ENCODE measurements around the gene ACADM.

DNA sequence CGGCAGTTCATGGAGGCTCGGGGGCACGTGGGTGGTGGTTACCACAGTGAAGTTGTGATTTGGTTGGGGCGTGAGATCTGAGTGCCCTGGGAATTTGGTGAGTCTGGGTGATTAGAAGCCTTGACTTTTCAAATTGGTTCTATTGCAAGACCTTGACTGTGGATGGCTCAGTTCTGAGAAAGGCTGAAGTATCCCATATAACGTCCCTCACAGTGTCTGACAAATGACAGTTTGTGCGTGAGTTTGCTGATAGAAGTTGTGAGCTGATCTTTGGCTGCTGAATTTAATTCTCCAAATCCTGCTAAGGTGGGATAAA lies 72.7 kb downstream of the ACADM start:
- TF ChIP-seq, protein P1, sequence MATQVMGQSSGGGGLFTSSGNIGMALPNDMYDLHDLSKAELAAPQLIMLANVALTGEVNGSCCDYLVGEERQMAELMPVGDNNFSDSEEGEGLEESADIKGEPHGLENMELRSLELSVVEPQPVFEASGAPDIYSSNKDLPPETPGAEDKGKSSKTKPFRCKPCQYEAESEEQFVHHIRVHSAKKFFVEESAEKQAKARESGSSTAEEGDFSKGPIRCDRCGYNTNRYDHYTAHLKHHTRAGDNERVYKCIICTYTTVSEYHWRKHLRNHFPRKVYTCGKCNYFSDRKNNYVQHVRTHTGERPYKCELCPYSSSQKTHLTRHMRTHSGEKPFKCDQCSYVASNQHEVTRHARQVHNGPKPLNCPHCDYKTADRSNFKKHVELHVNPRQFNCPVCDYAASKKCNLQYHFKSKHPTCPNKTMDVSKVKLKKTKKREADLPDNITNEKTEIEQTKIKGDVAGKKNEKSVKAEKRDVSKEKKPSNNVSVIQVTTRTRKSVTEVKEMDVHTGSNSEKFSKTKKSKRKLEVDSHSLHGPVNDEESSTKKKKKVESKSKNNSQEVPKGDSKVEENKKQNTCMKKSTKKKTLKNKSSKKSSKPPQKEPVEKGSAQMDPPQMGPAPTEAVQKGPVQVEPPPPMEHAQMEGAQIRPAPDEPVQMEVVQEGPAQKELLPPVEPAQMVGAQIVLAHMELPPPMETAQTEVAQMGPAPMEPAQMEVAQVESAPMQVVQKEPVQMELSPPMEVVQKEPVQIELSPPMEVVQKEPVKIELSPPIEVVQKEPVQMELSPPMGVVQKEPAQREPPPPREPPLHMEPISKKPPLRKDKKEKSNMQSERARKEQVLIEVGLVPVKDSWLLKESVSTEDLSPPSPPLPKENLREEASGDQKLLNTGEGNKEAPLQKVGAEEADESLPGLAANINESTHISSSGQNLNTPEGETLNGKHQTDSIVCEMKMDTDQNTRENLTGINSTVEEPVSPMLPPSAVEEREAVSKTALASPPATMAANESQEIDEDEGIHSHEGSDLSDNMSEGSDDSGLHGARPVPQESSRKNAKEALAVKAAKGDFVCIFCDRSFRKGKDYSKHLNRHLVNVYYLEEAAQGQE (IDR thresholded peaks at IDR 0.05; ENCODE audit: unreplicated experiment): no peak
- TF ChIP-seq, protein P2, sequence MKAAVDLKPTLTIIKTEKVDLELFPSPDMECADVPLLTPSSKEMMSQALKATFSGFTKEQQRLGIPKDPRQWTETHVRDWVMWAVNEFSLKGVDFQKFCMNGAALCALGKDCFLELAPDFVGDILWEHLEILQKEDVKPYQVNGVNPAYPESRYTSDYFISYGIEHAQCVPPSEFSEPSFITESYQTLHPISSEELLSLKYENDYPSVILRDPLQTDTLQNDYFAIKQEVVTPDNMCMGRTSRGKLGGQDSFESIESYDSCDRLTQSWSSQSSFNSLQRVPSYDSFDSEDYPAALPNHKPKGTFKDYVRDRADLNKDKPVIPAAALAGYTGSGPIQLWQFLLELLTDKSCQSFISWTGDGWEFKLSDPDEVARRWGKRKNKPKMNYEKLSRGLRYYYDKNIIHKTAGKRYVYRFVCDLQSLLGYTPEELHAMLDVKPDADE (IDR thresholded peaks at IDR 0.05): no peak
- TF ChIP-seq, protein P3, sequence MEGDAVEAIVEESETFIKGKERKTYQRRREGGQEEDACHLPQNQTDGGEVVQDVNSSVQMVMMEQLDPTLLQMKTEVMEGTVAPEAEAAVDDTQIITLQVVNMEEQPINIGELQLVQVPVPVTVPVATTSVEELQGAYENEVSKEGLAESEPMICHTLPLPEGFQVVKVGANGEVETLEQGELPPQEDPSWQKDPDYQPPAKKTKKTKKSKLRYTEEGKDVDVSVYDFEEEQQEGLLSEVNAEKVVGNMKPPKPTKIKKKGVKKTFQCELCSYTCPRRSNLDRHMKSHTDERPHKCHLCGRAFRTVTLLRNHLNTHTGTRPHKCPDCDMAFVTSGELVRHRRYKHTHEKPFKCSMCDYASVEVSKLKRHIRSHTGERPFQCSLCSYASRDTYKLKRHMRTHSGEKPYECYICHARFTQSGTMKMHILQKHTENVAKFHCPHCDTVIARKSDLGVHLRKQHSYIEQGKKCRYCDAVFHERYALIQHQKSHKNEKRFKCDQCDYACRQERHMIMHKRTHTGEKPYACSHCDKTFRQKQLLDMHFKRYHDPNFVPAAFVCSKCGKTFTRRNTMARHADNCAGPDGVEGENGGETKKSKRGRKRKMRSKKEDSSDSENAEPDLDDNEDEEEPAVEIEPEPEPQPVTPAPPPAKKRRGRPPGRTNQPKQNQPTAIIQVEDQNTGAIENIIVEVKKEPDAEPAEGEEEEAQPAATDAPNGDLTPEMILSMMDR (conservative IDR thresholded peaks at IDR 0.05; ENCODE audit: low read depth in 2 of 2): no peak
- TF ChIP-seq POLR2AphosphoS5 (IDR thresholded peaks at IDR 0.05; ENCODE audit: low read depth) (no peak; the same call in none of the 2 replicates), JUNB (IDR thresholded peaks at IDR 0.05; ENCODE audit: unreplicated experiment) (no peak), EZH2 (IDR thresholded peaks at IDR 0.05; ENCODE audit: low read depth, unreplicated experiment) (no peak), EZH2phosphoT487 (IDR thresholded peaks at IDR 0.05; ENCODE audit: unreplicated experiment) (no peak), STAT1 (IDR thresholded peaks at IDR 0.05; ENCODE audit: unreplicated experiment) (no peak), ZNF114 (CRISPR knock-in tag; IDR thresholded peaks at IDR 0.05) (no peak), NANOG (IDR thresholded peaks at IDR 0.05; ENCODE audit: borderline replicate concordance) (no peak)
